GM12878 (cell line): ENCODE measurements around the gene TPI1. TPM values are rescaled to one million over a fixed set of nuclear protein-coding genes. Genes with fewer than 3 reads are reported as not detected.

Source experiments
- ATAC-seq: fragments of 200-7000 bp; cut with Tn5 transposase; 3 replicates; pipeline ENCODE4 v1.9.1; 2020; ENCODE audit warnings: mild to moderate bottlenecking, moderate library complexity
- BruUV-seq: library from RNA; stranded (reverse); fragments of 400-500 nt; replicated peaks from 2 replicates; lab custom pipeline; 2021; lab: Mats Ljungman, UMichigan
- CTCF ChIA-PET: fragments of 300-600 bp; sonication (Branson Sonifier 250); formaldehyde crosslinking; extraction: SDS; loops from one replicate; lab custom pipeline; 2021; ENCODE audit warnings: inconsistent platforms; lab: Yijun Ruan, JAX
- POLR2A ChIA-PET: fragments of 350-600 bp; formaldehyde crosslinking; extraction: SDS; loops from one replicate; lab custom pipeline; 2021; ENCODE audit warnings: inconsistent platforms; lab: Charles Lee
- RAD21 ChIA-PET: fragments of 300-600 bp; sonication (Branson Sonifier 250); formaldehyde crosslinking; loops from one replicate; lab custom pipeline; 2023; ENCODE audit warnings: antibody characterized with exemption; ENCODE audit not compliant: unreplicated experiment; lab: Charles Lee
- SMC1A ChIA-PET: fragments of 300-600 bp; sonication (Branson Sonifier 250); formaldehyde crosslinking; loops from one replicate; lab custom pipeline; 2023; ENCODE audit not compliant: unreplicated experiment, uncharacterized antibody; lab: Charles Lee
- DNase-seq: peaks from one replicate; pipeline ENCODE4 v3.0.0-alpha.2; 2011; ENCODE audit warnings: low read depth, low spot score
- FAIRE-seq: peaks from 3 replicates; lab custom pipeline; 2011; peaks lifted over from hg19 to GRCh38; lab: Jason Lieb, UNC
- H2AFZ ChIP-seq: 2 replicates; pipeline ENCODE4 v1.6.0; 2011; ENCODE audit warnings: low read depth, low read length, control low read depth; ENCODE audit not compliant: control insufficient read depth
- H3K27ac ChIP-seq: 2 replicates; pipeline ENCODE4 v1.5.1; 2011; ENCODE audit warnings: control low read depth; ENCODE audit not compliant: control insufficient read depth, insufficient read depth
- H3K27me3 ChIP-seq, 2 experiments: replicated peaks in 1 of 2; 2 replicates each; pipeline versions ENCODE4 v1.6.0 to v1.6.1; 2011; ENCODE audit warnings: low read length in 1 of 2; ENCODE audit not compliant: control insufficient read depth in 2 of 2, insufficient read depth in 2 of 2
- H3K36me3 ChIP-seq, 2 experiments: 2 replicates each; pipeline ENCODE4 v1.5.1; 2011; ENCODE audit warnings: low read length in 1 of 2; ENCODE audit not compliant: control insufficient read depth in 2 of 2, insufficient read depth in 2 of 2
- H3K4me1 ChIP-seq: 2 replicates; pipeline ENCODE4 v1.6.1; 2011; ENCODE audit warnings: mild to moderate bottlenecking, low read length, moderate library complexity, mixed read lengths; ENCODE audit not compliant: control insufficient read depth, insufficient read depth
- H3K4me2 ChIP-seq: 2 replicates; pipeline ENCODE4 v1.6.0; 2011; ENCODE audit warnings: control low read depth; ENCODE audit not compliant: control insufficient read depth, insufficient read depth
- H3K4me3 ChIP-seq: fragments of 200-600 bp; sonication (generic); 2 replicates; pipeline ENCODE4 v1.5.1; 2016
- H3K79me2 ChIP-seq: 2 replicates; pipeline ENCODE4 v1.6.0; 2011; ENCODE audit warnings: low read length; ENCODE audit not compliant: control insufficient read depth, insufficient read depth
- H3K9ac ChIP-seq: 2 replicates; pipeline ENCODE4 v1.8.0; 2011; ENCODE audit warnings: low read length, control low read depth, mixed read lengths; ENCODE audit not compliant: control insufficient read depth, insufficient read depth
- H3K9me3 ChIP-seq: replicated peaks from 3 replicates; pipeline ENCODE4 v1.5.1; 2011; ENCODE audit warnings: mild to moderate bottlenecking, low read length; ENCODE audit not compliant: control insufficient read depth, insufficient read depth
- H4K20me1 ChIP-seq: 2 replicates; pipeline ENCODE4 v1.6.0; 2011; ENCODE audit not compliant: control insufficient read depth, insufficient read depth
- BACH1 ChIP-seq: fragments of 450-650 bp; IDR thresholded peaks from 2 replicates; pipeline ENCODE4 v1.6.1; 2017; ENCODE audit warnings: mild to moderate bottlenecking, borderline replicate concordance
- BHLHE40 ChIP-seq, 2 experiments: fragments of 450-650 bp in 1 of 2; IDR thresholded peaks; 2 replicates each; pipeline ENCODE4 v1.6.1; 2011 to 2017; ENCODE audit warnings: low read depth in 2 of 2, borderline replicate concordance in 1 of 2, improper control_type of control experiment in 1 of 2, low read length in 1 of 2, mild to moderate bottlenecking in 1 of 2
- EZH2 ChIP-seq: IDR thresholded peaks from 2 replicates; pipeline ENCODE4 v1.6.1; 2012; ENCODE audit warnings: low read depth, mild to moderate bottlenecking, control low read depth, inconsistent platforms, low read length, borderline replicate concordance; ENCODE audit not compliant: control insufficient read depth
- FOXK2 ChIP-seq: fragments of 450-650 bp; IDR thresholded peaks from 2 replicates; pipeline ENCODE4 v1.6.1; 2017; ENCODE audit warnings: mild to moderate bottlenecking, moderate library complexity
- KAT2A ChIP-seq: conservative IDR thresholded peaks from 2 replicates; pipeline ENCODE4 v1.6.1; 2011; ENCODE audit warnings: low read depth, low read length; ENCODE audit not compliant: control insufficient read depth
- NR2C2 ChIP-seq: IDR thresholded peaks from 2 replicates; pipeline ENCODE4 v1.6.1; 2011; ENCODE audit warnings: borderline replicate concordance, low read depth; ENCODE audit not compliant: control insufficient read depth, insufficient read length
- PKNOX1 ChIP-seq: fragments of 450-650 bp; IDR thresholded peaks from 2 replicates; pipeline ENCODE4 v1.6.1; 2016; ENCODE audit warnings: mild to moderate bottlenecking
- POU2F2 ChIP-seq: IDR thresholded peaks from 3 replicates; pipeline ENCODE4 v1.6.1; 2011; ENCODE audit warnings: low read depth, mild to moderate bottlenecking, low read length, borderline replicate concordance
- SIX5 ChIP-seq: IDR thresholded peaks from 2 replicates; pipeline ENCODE4 v1.6.1; 2011; ENCODE audit warnings: mild to moderate bottlenecking, low read depth, low read length, moderate library complexity; ENCODE audit not compliant: severe bottlenecking
- SMAD1 ChIP-seq: fragments of 450-650 bp; IDR thresholded peaks from 2 replicates; pipeline ENCODE4 v1.6.1; 2018; ENCODE audit warnings: mild to moderate bottlenecking, low read depth; ENCODE audit not compliant: partially characterized antibody
- SRF ChIP-seq, 2 experiments: IDR thresholded peaks; 2 replicates each; pipeline ENCODE4 v1.6.1; 2011; ENCODE audit warnings: low read depth in 2 of 2, low read length in 2 of 2, mild to moderate bottlenecking in 1 of 2, moderate library complexity in 1 of 2
- SUZ12 ChIP-seq: fragments of 200-600 bp; sonication (generic); IDR thresholded peaks from one replicate; pipeline ENCODE4 v1.6.1; 2018; ENCODE audit warnings: antibody characterized with exemption, mild to moderate bottlenecking; ENCODE audit not compliant: unreplicated experiment
- TCF7 ChIP-seq: IDR thresholded peaks from 2 replicates; pipeline ENCODE4 v1.6.1; 2014; ENCODE audit warnings: antibody characterized with exemption, borderline replicate concordance
- WGBS: methylation state at CpG from one replicate; pipeline ENCODE4 v1.1.6; 2016; ENCODE audit warnings: low lambda C conversion rate; ENCODE audit not compliant: insufficient replicate concordance, insufficient coverage; ENCODE audit errors: missing lambda C conversion rate; 5-methylcytosine and 5-hydroxymethylcytosine counted together
- in situ Hi-C: fragments of 300-500 bp; cut with MboI; formaldehyde crosslinking; loops from 9 replicates; pipeline ENCODE4 v1.14.3; 2018; ENCODE audit warnings: mixed read lengths
- intact Hi-C: fragments of 100-400 bp; cut with micrococcal nuclease; formaldehyde crosslinking; loops from one replicate; pipeline ENCODE4 v1.14.2; 2022; ENCODE audit not compliant: unreplicated experiment
- polyA plus RNA-seq, 11 experiments: library from polyadenylated mRNA; depleted of rRNA in 4 of 11; unstranded in 6 of 11; stranded (reverse) in 5 of 11; fragments of >200 nt; fragmentation: Nextera tagmentation in 4 of 11; fragmentation: Illumina TruSeq in 1 of 11; extraction: Ambion mirVana in 4 of 11; extraction: Trizol in 1 of 11; gene quantifications; 1 replicate in 1 of 11; 2 replicates in 10 of 11; pipeline versions ENCODE4 v1.2.1 to v1.2.3, GENCODE V29; 2011 to 2016; ENCODE audit warnings: inconsistent platforms in 2 of 11, missing spikeins in 2 of 11, low read depth in 1 of 11
- total RNA-seq, 4 experiments: library from RNA; depleted of rRNA in 3 of 4; stranded (reverse); fragments of >200 nt in 3 of 4; fragmentation: Illumina TruSeq in 1 of 4; extraction: Trizol in 1 of 4; gene quantifications; 2 replicates each; pipeline versions ENCODE4 v1.2.1 to v1.2.3, GENCODE V29; 2013 to 2021
- TF ChIP-seq, protein P1 (sequence below): IDR thresholded peaks from 2 replicates; pipeline ENCODE4 v1.6.1; 2011; ENCODE audit warnings: borderline replicate concordance, low read depth, mild to moderate bottlenecking, moderate library complexity, mixed read lengths, low read length; ENCODE audit not compliant: insufficient read depth; ENCODE audit errors: extremely low read length
- TF ChIP-seq, protein P2 (sequence below): fragments of 150-350 bp; IDR thresholded peaks from 2 replicates; pipeline ENCODE4 v1.6.1; 2014; ENCODE audit warnings: mild to moderate bottlenecking, low read depth, low read length
- TF ChIP-seq, protein P3 (sequence below): IDR thresholded peaks from 2 replicates; pipeline ENCODE4 v1.6.1; 2012; ENCODE audit warnings: mild to moderate bottlenecking, low read depth, low read length

Gene TPI1
- total and polyA plus RNA-seq, 10 of the 15 experiments (the other 5 are each of a cell fraction or from before 2014, with no cell fraction given) = 916 to 7,349 (median 1,677) TPM

DNA sequence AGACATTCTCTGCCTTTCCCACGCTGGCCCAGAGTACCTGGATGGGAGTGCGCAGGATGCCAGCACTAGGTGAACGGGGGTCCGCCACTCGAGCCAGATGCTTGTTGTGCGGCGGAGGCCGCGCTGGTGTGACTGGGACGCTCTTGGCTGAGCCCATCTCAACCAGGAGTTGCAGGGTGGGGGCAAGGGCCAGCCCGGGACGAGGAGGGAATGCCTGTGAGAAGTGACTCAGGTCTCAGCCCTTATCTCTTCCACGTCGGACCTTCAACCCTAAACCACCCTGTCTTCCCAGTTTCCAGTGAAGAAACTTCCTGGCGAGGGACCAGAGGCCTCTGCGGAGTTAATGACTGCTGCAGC, 16.6 kb upstream of the TPI1 start:
- WGBS = 39% methylated on average over 16 of the region's 16 CpGs
- H3K9ac ChIP-seq = peak overlapping the region; percentile 71
- FAIRE-seq (no peak), DNase-seq (no peak), ATAC-seq (no peak)
- H3K4me2 ChIP-seq = peak overlapping the region; percentile 96
- POLR2A ChIA-PET = interaction anchor here (0.6 to 8.9 kb wide), 22 partner anchors 9 to 257 kb away, joined by 3 to 84 read pairs (median 6); partner anchors contain the start of genes C12orf57, C1RL, COPS7A and MLF2
- H4K20me1 ChIP-seq = no peaks in the 10 kb centered on the region
- CTCF ChIA-PET = interaction anchor here (0.9 to 9.9 kb wide), 8 partner anchors 17 to 313 kb away, joined by 3 to 173 read pairs (median 6); partner anchors contain the start of genes COPS7A, MLF2, PTPN6 and SPSB2
- SMC1A ChIA-PET = interaction anchor here (0.6 to 5.0 kb wide), 10 partner anchors 10 to 406 kb away, joined by 3 to 26 read pairs (median 6); partner anchors contain the start of genes CD27, COPS7A, GNB3 and MLF2
- H3K27ac ChIP-seq = peak overlapping the region; percentile 72
- in situ Hi-C loops = no loop called here
- intact Hi-C loops = loop anchor here (5.0 kb wide), 1 partner anchor 163 kb away; the partner anchor contains the start of gene ZNF384
- RAD21 ChIA-PET = interaction anchor here (0.6 to 5.6 kb wide), 14 partner anchors 8 to 281 kb away, joined by 3 to 42 read pairs (median 5); partner anchors contain the start of genes C12orf57, COPS7A, MLF2 and PTMS
- peaks cover 28% of the 10 kb centered on the region for H3K4me1 ChIP-seq
- H3K27me3 ChIP-seq = no peaks in the 10 kb centered on the region
- H3K4me3 ChIP-seq = peak overlapping the region; percentile 60
- peaks cover 2 to 15% of the 10 kb centered on the region in 2 experiments for H3K36me3 ChIP-seq
- peaks cover 41% of the 10 kb centered on the region for H3K79me2 ChIP-seq
- no peaks in the 10 kb centered on the region for H3K9me3 ChIP-seq
- peak overlapping the region; percentile 18; the same call in 1 of the 2 replicates for H2AFZ ChIP-seq
- TSS peak; percentile 81 for BruUV-seq
- TF ChIP-seq, protein P1, sequence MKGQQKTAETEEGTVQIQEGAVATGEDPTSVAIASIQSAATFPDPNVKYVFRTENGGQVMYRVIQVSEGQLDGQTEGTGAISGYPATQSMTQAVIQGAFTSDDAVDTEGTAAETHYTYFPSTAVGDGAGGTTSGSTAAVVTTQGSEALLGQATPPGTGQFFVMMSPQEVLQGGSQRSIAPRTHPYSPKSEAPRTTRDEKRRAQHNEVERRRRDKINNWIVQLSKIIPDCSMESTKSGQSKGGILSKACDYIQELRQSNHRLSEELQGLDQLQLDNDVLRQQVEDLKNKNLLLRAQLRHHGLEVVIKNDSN = no peak
- no peak for TF ChIP-seq BHLHE40 (IDR thresholded peaks at IDR 0.05; ENCODE audit: borderline replicate concordance in 1 of 2, low read depth in 2 of 2, low read length in 1 of 2)
- TF ChIP-seq EZH2 = no peak
- no peak for TF ChIP-seq TCF7
- no peak for TF ChIP-seq SUZ12
- TF ChIP-seq, protein P2, sequence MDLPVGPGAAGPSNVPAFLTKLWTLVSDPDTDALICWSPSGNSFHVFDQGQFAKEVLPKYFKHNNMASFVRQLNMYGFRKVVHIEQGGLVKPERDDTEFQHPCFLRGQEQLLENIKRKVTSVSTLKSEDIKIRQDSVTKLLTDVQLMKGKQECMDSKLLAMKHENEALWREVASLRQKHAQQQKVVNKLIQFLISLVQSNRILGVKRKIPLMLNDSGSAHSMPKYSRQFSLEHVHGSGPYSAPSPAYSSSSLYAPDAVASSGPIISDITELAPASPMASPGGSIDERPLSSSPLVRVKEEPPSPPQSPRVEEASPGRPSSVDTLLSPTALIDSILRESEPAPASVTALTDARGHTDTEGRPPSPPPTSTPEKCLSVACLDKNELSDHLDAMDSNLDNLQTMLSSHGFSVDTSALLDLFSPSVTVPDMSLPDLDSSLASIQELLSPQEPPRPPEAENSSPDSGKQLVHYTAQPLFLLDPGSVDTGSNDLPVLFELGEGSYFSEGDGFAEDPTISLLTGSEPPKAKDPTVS = no peak
- no peak for TF ChIP-seq KAT2A
- no peak for TF ChIP-seq PKNOX1
- TF ChIP-seq POU2F2 = no peak
- TF ChIP-seq SMAD1 = no peak
- TF ChIP-seq, protein P3, sequence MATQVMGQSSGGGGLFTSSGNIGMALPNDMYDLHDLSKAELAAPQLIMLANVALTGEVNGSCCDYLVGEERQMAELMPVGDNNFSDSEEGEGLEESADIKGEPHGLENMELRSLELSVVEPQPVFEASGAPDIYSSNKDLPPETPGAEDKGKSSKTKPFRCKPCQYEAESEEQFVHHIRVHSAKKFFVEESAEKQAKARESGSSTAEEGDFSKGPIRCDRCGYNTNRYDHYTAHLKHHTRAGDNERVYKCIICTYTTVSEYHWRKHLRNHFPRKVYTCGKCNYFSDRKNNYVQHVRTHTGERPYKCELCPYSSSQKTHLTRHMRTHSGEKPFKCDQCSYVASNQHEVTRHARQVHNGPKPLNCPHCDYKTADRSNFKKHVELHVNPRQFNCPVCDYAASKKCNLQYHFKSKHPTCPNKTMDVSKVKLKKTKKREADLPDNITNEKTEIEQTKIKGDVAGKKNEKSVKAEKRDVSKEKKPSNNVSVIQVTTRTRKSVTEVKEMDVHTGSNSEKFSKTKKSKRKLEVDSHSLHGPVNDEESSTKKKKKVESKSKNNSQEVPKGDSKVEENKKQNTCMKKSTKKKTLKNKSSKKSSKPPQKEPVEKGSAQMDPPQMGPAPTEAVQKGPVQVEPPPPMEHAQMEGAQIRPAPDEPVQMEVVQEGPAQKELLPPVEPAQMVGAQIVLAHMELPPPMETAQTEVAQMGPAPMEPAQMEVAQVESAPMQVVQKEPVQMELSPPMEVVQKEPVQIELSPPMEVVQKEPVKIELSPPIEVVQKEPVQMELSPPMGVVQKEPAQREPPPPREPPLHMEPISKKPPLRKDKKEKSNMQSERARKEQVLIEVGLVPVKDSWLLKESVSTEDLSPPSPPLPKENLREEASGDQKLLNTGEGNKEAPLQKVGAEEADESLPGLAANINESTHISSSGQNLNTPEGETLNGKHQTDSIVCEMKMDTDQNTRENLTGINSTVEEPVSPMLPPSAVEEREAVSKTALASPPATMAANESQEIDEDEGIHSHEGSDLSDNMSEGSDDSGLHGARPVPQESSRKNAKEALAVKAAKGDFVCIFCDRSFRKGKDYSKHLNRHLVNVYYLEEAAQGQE = no peak
- no peak for TF ChIP-seq SIX5
- no peak for TF ChIP-seq NR2C2
- no peak for TF ChIP-seq BACH1
- TF ChIP-seq FOXK2 = no peak
- no peak for TF ChIP-seq SRF (IDR thresholded peaks at IDR 0.05; ENCODE audit: low read depth in 2 of 2, low read length in 2 of 2)
